GM12878 (cell line): ENCODE measurements around the gene STK39. TPM values are rescaled to one million over a fixed set of nuclear protein-coding genes. Genes with fewer than 3 reads are reported as not detected.

Experiments
- ATAC-seq: fragments of 200-7000 bp; cut with Tn5 transposase; 3 replicates; pipeline ENCODE4 v1.9.1; 2020; ENCODE audit warnings: mild to moderate bottlenecking, moderate library complexity
- BruUV-seq: library from RNA; stranded (reverse); fragments of 400-500 nt; replicated peaks from 2 replicates; lab custom pipeline; 2021; lab: Mats Ljungman, UMichigan
- CTCF ChIA-PET: fragments of 300-600 bp; sonication (Branson Sonifier 250); formaldehyde crosslinking; extraction: SDS; loops from one replicate; lab custom pipeline; 2021; ENCODE audit warnings: inconsistent platforms; lab: Yijun Ruan, JAX
- POLR2A ChIA-PET: fragments of 350-600 bp; formaldehyde crosslinking; extraction: SDS; loops from one replicate; lab custom pipeline; 2021; ENCODE audit warnings: inconsistent platforms; lab: Charles Lee
- RAD21 ChIA-PET: fragments of 300-600 bp; sonication (Branson Sonifier 250); formaldehyde crosslinking; loops from one replicate; lab custom pipeline; 2023; ENCODE audit warnings: antibody characterized with exemption; ENCODE audit not compliant: unreplicated experiment; lab: Charles Lee
- SMC1A ChIA-PET: fragments of 300-600 bp; sonication (Branson Sonifier 250); formaldehyde crosslinking; loops from one replicate; lab custom pipeline; 2023; ENCODE audit not compliant: unreplicated experiment, uncharacterized antibody; lab: Charles Lee
- DNase-seq: peaks from one replicate; pipeline ENCODE4 v3.0.0-alpha.2; 2011; ENCODE audit warnings: low read depth, low spot score
- FAIRE-seq: peaks from 3 replicates; lab custom pipeline; 2011; peaks lifted over from hg19 to GRCh38; lab: Jason Lieb, UNC
- H2AFZ ChIP-seq: 2 replicates; pipeline ENCODE4 v1.6.0; 2011; ENCODE audit warnings: low read depth, low read length, control low read depth; ENCODE audit not compliant: control insufficient read depth
- H3K27ac ChIP-seq: 2 replicates; pipeline ENCODE4 v1.5.1; 2011; ENCODE audit warnings: control low read depth; ENCODE audit not compliant: control insufficient read depth, insufficient read depth
- H3K27me3 ChIP-seq, 2 experiments: replicated peaks in 1 of 2; 2 replicates each; pipeline versions ENCODE4 v1.6.0 to v1.6.1; 2011; ENCODE audit warnings: low read length in 1 of 2; ENCODE audit not compliant: control insufficient read depth in 2 of 2, insufficient read depth in 2 of 2
- H3K36me3 ChIP-seq, 2 experiments: 2 replicates each; pipeline ENCODE4 v1.5.1; 2011; ENCODE audit warnings: low read length in 1 of 2; ENCODE audit not compliant: control insufficient read depth in 2 of 2, insufficient read depth in 2 of 2
- H3K4me1 ChIP-seq: 2 replicates; pipeline ENCODE4 v1.6.1; 2011; ENCODE audit warnings: mild to moderate bottlenecking, low read length, moderate library complexity, mixed read lengths; ENCODE audit not compliant: control insufficient read depth, insufficient read depth
- H3K4me2 ChIP-seq: 2 replicates; pipeline ENCODE4 v1.6.0; 2011; ENCODE audit warnings: control low read depth; ENCODE audit not compliant: control insufficient read depth, insufficient read depth
- H3K4me3 ChIP-seq: fragments of 200-600 bp; sonication (generic); 2 replicates; pipeline ENCODE4 v1.5.1; 2016
- H3K79me2 ChIP-seq: 2 replicates; pipeline ENCODE4 v1.6.0; 2011; ENCODE audit warnings: low read length; ENCODE audit not compliant: control insufficient read depth, insufficient read depth
- H3K9ac ChIP-seq: 2 replicates; pipeline ENCODE4 v1.8.0; 2011; ENCODE audit warnings: low read length, control low read depth, mixed read lengths; ENCODE audit not compliant: control insufficient read depth, insufficient read depth
- H3K9me3 ChIP-seq: replicated peaks from 3 replicates; pipeline ENCODE4 v1.5.1; 2011; ENCODE audit warnings: mild to moderate bottlenecking, low read length; ENCODE audit not compliant: control insufficient read depth, insufficient read depth
- H4K20me1 ChIP-seq: 2 replicates; pipeline ENCODE4 v1.6.0; 2011; ENCODE audit not compliant: control insufficient read depth, insufficient read depth
- HDGF ChIP-seq: fragments of 450-650 bp; IDR thresholded peaks from 2 replicates; pipeline ENCODE4 v1.6.1; 2016; ENCODE audit warnings: antibody characterized with exemption
- JUNB ChIP-seq: IDR thresholded peaks from 2 replicates; pipeline ENCODE4 v1.6.1; 2016; ENCODE audit warnings: antibody characterized with exemption, mild to moderate bottlenecking
- NBN ChIP-seq: fragments of 450-650 bp; IDR thresholded peaks from 2 replicates; pipeline ENCODE4 v1.6.1; 2016
- NR2C1 ChIP-seq: fragments of 450-650 bp; IDR thresholded peaks from 2 replicates; pipeline ENCODE4 v1.6.1; 2017; ENCODE audit warnings: antibody characterized with exemption, mild to moderate bottlenecking, moderate library complexity
- POLR2AphosphoS5 ChIP-seq: IDR thresholded peaks from 2 replicates; pipeline ENCODE4 v1.6.1; 2011; ENCODE audit warnings: mild to moderate bottlenecking, low read length, inconsistent platforms
- SIX5 ChIP-seq: IDR thresholded peaks from 2 replicates; pipeline ENCODE4 v1.6.1; 2011; ENCODE audit warnings: mild to moderate bottlenecking, low read depth, low read length, moderate library complexity; ENCODE audit not compliant: severe bottlenecking
- SMAD5 ChIP-seq: IDR thresholded peaks from 2 replicates; pipeline ENCODE4 v1.6.1; 2016; ENCODE audit warnings: antibody characterized with exemption, low read depth
- SREBF1 ChIP-seq: IDR thresholded peaks from 2 replicates; pipeline ENCODE4 v1.6.1; 2012; ENCODE audit warnings: mild to moderate bottlenecking, low read length
- YY1 ChIP-seq: IDR thresholded peaks from 2 replicates; pipeline ENCODE4 v1.6.1; 2011; ENCODE audit warnings: low read depth, mild to moderate bottlenecking, low read length
- ZBED1 ChIP-seq: IDR thresholded peaks from 2 replicates; pipeline ENCODE4 v1.6.1; 2016; ENCODE audit warnings: borderline replicate concordance
- ZNF384 ChIP-seq: IDR thresholded peaks from 2 replicates; pipeline ENCODE4 v1.6.1; 2012; ENCODE audit warnings: low read depth, mild to moderate bottlenecking, low read length, improper control_type of control experiment, borderline replicate concordance
- WGBS: methylation state at CpG from one replicate; pipeline ENCODE4 v1.1.6; 2016; ENCODE audit warnings: low lambda C conversion rate; ENCODE audit not compliant: insufficient replicate concordance, insufficient coverage; ENCODE audit errors: missing lambda C conversion rate; 5-methylcytosine and 5-hydroxymethylcytosine counted together
- in situ Hi-C: fragments of 300-500 bp; cut with MboI; formaldehyde crosslinking; loops from 9 replicates; pipeline ENCODE4 v1.14.3; 2018; ENCODE audit warnings: mixed read lengths
- intact Hi-C: fragments of 100-400 bp; cut with micrococcal nuclease; formaldehyde crosslinking; loops from one replicate; pipeline ENCODE4 v1.14.2; 2022; ENCODE audit not compliant: unreplicated experiment
- polyA plus RNA-seq, 11 experiments: library from polyadenylated mRNA; depleted of rRNA in 4 of 11; unstranded in 6 of 11; stranded (reverse) in 5 of 11; fragments of >200 nt; fragmentation: Nextera tagmentation in 4 of 11; fragmentation: Illumina TruSeq in 1 of 11; extraction: Ambion mirVana in 4 of 11; extraction: Trizol in 1 of 11; gene quantifications; 1 replicate in 1 of 11; 2 replicates in 10 of 11; pipeline versions ENCODE4 v1.2.1 to v1.2.3, GENCODE V29; 2011 to 2016; ENCODE audit warnings: inconsistent platforms in 2 of 11, missing spikeins in 2 of 11, low read depth in 1 of 11
- total RNA-seq, 4 experiments: library from RNA; depleted of rRNA in 3 of 4; stranded (reverse); fragments of >200 nt in 3 of 4; fragmentation: Illumina TruSeq in 1 of 4; extraction: Trizol in 1 of 4; gene quantifications; 2 replicates each; pipeline versions ENCODE4 v1.2.1 to v1.2.3, GENCODE V29; 2013 to 2021

The STK39 gene
- total and polyA plus RNA-seq, 10 of the 15 experiments (the other 5 are each of a cell fraction or from before 2014, with no cell fraction given) = 0.03 to 0.21 (median 0.07) TPM; not detected in 5

- peaks cover 3% of the 10 kb centered on the region in 2 experiments; a peak in 2 of 4 replicates for H3K27me3 ChIP-seq
- RAD21 ChIA-PET = no interaction called here
- BruUV-seq = no TSS peak
- WGBS = 48% methylated on average over 2 of the region's 2 CpGs
- POLR2A ChIA-PET = no interaction called here
- no peak overlapping the region for H3K27ac ChIP-seq
- CTCF ChIA-PET = no interaction called here
- no peak overlapping the region for H2AFZ ChIP-seq
- SMC1A ChIA-PET = no interaction called here
- DNase-seq (no peak), ATAC-seq (no peak), FAIRE-seq (no peak)
- H3K4me3 ChIP-seq = no peak overlapping the region
- no peak for TF ChIP-seq SIX5
- no peak for TF ChIP-seq JUNB
- TF ChIP-seq SMAD5 = no peak
- TF ChIP-seq ZBED1 = no peak
- H3K9ac ChIP-seq = no peak overlapping the region
- H4K20me1 ChIP-seq = no peaks in the 10 kb centered on the region
- in situ Hi-C loops (no loop called here), intact Hi-C loops (no loop called here)
- no peak overlapping the region for H3K4me2 ChIP-seq
- H3K4me1 ChIP-seq = no peaks in the 10 kb centered on the region
- H3K9me3 ChIP-seq = no peaks in the 10 kb centered on the region; the same call in 2 of the 3 replicates
- H3K36me3 ChIP-seq = no peaks in the 10 kb centered on the region
- H3K79me2 ChIP-seq = no peaks in the 10 kb centered on the region
Measured at GRCh38 chr2:168208652-168209051, 38.7 kb downstream of the STK39 start.

GRCh38 chr2:168207851-168208250 is 39.5 kb downstream of the STK39 start:
- TF ChIP-seq YY1 (no peak), HDGF (no peak), NBN (no peak), NR2C1 (no peak), ZNF384 (no peak), POLR2AphosphoS5 (no peak), SREBF1 (no peak)
- Histone ChIP-seq H2AFZ (no peak overlapping the region), H3K79me2 (no peaks in the 10 kb centered on the region), H3K4me3 (no peak overlapping the region), H3K4me1 (no peaks in the 10 kb centered on the region), H4K20me1 (no peaks in the 10 kb centered on the region), H3K27me3 (peaks cover 3% of the 10 kb centered on the region in 2 experiments; a peak in 2 of 4 replicates), H3K4me2 (no peak overlapping the region), H3K9ac (no peak overlapping the region), H3K9me3 (no peaks in the 10 kb centered on the region; the same call in 2 of the 3 replicates), H3K36me3 (no peaks in the 10 kb centered on the region), H3K27ac (no peak overlapping the region)
- BruUV-seq = no TSS peak
- no peak for FAIRE-seq
- DNase-seq = no peak
- in situ Hi-C loops (no loop called here), intact Hi-C loops (no loop called here)
- 13% methylated on average over 3 of the region's 3 CpGs for WGBS
- POLR2A ChIA-PET = no interaction called here
- CTCF ChIA-PET = no interaction called here
- no peak for ATAC-seq
- SMC1A ChIA-PET = no interaction called here
- RAD21 ChIA-PET = no interaction called here
